NCI-H1092 (cell line): ENCODE results near the gene PATJ.

Experiments used
- DNase-seq: peaks from one replicate; lab custom pipeline; 2025; lab: John Stamatoyannopoulos, UW

Gene PATJ

DNA sequence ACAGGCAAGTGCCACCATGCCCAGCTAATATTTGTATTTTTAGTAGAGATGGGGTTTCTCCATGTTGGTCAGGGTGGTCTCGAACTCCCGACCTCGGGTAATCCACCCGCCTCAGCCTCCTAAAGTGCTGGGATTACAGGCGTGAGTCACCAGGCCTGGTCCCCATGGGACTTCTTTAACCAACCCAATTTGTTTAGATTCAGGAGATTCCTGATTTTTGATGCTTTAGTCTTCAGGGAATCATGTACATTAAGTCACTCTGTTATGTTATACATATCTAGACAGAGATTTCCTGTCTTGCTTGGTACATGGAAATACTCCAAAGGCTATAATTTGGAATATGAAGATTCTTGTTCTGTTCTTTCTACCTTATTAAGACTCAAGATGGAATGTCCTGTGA is 250.0 kb downstream of the PATJ start:
- DNase-seq, result no peak

- no peak for DNase-seq
These were observed 251.2 kb downstream of the PATJ start for GRCh38 chr1:61993331-61993961.

DNA sequence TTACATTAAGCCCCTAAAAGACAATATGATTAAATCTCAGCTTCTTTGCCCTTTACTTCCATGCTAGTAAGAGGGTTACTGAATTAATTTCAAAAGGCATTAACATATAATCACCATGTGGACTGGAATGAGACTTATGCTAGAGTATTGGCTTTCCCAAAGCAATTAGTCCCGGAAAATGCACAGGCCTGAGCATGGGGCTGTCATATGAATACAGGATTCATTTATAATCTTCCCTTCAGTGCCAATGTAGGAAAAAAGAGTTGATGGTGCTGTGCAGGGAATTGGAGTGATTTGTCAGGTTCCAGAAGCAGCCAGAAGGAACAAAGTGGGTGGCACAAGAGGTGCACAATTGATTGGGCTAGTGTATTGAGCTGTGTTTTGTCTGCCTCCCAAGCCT is 253.4 kb downstream of the PATJ start:
- no peak for DNase-seq

GRCh38 chr1:61997123-61997522 is 254.8 kb downstream of the PATJ start:
- DNase-seq, result no peak

DNA sequence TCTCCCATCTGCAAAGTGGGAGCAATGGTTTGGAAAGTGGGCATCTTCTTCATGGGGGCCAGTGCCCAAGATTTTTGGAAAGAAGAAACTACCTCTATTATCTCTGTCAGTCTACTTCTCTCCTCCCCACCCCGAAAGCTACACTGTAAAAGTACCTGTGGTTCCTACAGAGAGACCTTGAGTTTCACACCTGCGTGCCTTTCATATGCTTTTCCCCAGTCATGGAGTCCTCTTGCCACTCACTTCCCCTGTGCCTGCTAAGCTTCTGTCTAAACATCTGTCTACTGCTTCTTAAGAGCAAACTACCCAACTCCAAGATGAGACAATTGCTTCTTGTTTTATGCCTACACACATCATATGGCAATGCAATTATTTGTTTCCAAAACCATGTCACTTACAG is 261.5 kb downstream of the PATJ start:
- no peak for DNase-seq

DNA sequence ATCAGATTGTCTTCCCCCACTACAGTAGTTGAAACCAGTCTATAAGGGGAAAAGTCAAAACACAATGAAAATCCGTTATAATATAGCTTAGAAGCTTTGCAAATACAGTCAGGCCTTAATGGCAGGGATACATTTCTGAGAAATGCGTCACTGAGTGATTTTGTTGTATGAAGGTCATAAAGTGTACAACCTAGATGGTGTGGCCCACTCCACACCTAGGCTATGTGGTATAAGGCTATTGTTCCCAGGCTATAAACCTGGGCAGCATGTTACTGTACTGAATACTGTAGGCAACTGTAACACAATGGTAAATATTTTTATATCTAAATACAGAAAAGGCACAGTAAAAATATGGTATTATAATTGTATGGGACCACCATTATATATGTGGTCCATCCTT is 264.4 kb downstream of the PATJ start:
- DNase-seq, result no peak

DNA sequence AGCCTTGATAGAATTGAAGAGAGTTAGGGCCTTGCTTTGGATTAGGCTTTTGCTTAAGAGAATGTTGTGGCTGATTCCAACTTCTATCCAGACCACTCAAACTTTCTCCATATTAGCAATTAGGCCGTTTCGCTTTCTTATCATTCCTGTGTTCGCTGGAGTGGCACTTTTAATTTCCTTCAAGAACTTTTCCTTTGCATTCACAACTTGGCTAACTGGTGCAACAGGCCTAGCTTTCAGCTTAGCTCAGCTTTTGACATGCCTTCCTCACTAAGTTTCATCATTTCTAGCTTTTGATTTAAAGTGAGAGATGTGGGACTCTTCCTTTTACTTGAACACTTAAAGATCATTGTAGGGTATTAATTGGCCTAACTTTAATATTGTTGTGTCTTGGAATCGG is 268.7 kb downstream of the PATJ start:
- DNase-seq, result no peak

- no peak for DNase-seq
These were observed 269.8 kb downstream of the PATJ start for GRCh38 chr1:62012095-62012494.

DNA sequence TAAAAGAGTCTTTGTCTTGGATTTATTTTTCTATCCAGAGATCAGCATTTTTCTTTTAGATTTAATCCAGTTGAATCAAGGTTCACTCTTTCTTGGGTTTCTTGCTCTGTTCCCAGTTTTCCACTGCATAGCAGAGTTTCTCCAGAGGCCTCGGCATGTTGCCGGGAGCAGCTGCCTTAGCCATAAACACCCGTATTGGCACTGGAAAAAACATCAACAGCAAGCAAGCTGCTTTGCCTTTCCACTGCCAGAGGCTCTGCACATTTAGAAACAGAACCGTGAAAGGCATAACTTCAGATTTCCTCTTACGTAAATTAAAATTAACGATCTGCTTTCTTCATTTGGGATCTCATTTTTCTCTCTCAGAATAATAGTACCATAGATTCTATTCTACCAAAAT is 270.6 kb downstream of the PATJ start:
- DNase-seq, result no peak

DNA sequence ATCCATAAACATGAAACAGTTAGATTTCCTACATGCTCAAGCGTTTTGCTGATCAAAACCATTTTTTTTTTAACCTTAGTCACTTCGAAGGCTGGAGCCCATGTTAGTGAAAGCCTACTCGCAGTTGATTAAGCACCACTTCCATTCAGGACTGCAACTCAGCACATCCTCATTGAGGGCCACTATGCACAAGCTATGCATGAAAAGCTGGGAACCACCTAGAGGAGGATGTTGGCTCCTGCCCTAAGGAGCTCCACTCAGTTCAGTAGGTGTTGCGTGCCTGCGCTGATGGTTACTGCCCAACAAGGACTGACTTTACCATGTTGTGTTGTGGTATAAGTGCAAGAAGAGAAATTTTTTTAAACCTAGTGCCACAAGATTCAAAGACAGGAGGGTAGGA is 271.0 kb downstream of the PATJ start:
- DNase-seq, result no peak

- no peak for DNase-seq
These were observed 280.2 kb downstream of the PATJ start for GRCh38 chr1:62022382-62022983.

- no peak for DNase-seq
These were observed 282.4 kb downstream of the PATJ start for GRCh38 chr1:62024690-62025089.

DNA sequence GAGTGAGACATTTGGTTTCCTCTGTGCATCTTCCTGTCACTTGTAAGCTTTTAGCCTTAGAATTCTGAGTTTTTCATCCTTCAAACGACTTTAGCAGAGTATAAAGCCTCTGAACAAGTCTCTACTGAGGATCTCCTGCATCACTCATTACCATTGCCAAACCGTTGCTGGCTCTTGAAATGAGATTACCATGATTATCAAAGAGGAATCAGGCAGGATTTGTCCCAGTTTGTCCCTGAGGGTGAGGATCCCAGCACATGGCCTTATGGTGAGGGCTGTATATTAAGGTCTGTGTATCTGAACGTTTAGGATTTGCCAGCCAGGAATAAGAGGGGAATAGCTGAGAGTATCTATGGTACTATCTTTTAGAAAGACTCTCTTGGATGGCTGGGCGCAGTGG is 282.9 kb downstream of the PATJ start:
- no peak for DNase-seq

- no peak for DNase-seq
These were observed 283.6 kb downstream of the PATJ start for GRCh38 chr1:62025892-62026291.

- no peak for DNase-seq
These were observed 287.4 kb downstream of the PATJ start for GRCh38 chr1:62029704-62030103.

DNA sequence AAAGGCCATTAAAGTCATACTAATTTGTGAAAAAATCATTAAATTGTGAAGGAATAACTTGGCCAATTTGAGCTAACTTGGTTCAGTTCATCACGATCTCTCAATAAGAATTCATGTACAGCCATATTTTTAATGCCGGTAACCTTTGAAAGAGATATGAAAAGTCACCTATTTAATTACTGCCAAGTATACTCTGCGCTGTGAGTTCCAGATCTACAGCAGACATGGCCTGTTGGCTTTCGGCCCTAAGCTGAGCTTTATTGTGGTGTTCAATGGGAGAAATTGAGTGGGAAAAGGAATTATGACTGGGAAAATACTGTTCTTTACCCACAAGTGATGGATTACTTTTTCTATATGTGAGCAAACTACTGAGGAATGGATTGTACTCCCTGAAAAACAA is 292.5 kb downstream of the PATJ start:
- no peak for DNase-seq

DNA sequence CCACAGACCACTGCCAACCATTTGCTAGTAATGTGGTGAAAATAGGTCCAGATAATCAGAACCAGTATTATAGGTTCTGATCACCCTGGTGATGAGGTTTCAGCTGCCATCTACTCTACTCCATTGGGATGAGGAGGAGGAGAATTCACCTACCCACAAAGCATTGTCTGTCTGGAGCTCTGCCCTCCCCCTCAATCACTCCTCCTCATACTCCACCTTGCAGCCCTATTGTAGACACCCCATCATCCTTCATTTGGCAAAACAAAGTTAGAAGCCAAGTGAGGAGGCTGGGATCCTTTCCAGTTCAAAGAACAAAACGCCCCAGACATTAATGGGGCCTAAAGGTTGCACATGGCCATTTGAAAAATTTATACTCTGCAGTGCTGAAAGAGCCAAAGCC is 295.0 kb downstream of the PATJ start:
- no peak for DNase-seq

- DNase-seq, result no peak
These were observed 296.5 kb downstream of the PATJ start for GRCh38 chr1:62038594-62039284.

- no peak for DNase-seq
These were observed 298.2 kb downstream of the PATJ start for GRCh38 chr1:62040450-62040849.

DNA sequence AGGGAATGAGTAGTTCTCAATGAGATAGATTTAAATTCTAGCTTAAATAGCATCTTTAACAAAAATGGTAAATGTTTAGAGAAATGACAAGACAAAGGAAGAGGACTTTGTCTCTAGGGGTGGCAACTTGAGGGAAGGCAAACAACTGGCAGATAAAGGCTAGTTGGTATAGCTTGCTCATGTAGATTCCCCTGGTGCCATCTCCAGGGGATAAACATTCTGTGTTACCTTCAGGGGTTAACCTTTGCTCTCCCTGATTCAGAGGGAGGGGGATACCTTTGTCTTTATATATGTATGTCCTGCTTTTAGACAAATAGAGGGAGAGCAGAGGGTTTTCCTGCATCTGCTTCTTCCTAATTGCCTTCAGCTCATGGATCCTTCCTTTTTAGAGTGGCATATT is 298.7 kb downstream of the PATJ start:
- DNase-seq, result no peak

GRCh38 chr1:62043154-62043553 is 300.9 kb downstream of the PATJ start:
- no peak for DNase-seq

DNA sequence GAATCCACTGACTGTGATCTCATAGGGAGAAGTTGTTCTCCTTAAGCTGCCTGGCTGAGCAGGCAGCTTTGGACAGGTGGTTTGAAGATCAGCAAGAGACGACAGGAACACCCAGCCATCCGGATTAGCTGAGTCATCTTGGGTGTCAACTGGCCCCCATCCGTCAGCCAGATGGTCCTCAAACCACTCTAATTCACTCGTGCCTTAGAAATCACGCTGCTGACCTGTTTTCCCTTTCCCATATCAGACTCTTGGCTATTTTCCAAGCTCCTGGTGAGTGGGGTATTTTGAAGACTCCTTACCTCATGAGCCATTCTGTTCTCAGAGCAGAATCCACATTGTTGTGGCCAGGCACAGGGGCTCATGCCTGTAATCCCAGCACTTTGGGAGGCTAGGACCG is 303.3 kb downstream of the PATJ start:
- no peak for DNase-seq

DNA sequence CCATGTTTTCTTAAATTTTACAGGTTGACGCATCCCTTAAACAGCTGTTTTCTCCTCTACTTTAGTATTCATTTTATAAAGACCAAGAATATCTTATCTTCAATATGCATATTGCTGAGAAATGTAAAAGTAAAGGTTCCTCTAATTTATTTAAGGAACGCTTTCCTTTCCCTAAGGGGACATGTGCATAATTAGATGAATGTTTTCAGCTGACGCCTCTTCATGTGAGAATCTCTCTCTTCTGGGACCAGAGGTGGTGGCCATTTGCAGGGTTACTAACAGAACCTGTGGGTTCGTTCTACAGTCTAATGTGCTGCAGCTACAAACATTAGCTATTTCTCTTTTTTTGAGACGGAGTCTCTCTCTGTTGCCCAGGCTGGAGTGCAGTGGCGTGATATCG is 304.6 kb downstream of the PATJ start:
- no peak for DNase-seq

GRCh38 chr1:62050165-62050564 is 307.9 kb downstream of the PATJ start:
- DNase-seq, result no peak
